Fibroblast of lung (primary cell): ENCODE results near the gene DLG2. TPM values are rescaled to one million over a fixed set of nuclear protein-coding genes. Genes with fewer than 3 reads are reported as not detected.
"Not testable (repeated sequence)": the region's sequence is repeated elsewhere in the genome, so short reads cannot be mapped to it uniquely, and the experiment has no call there.

ENCODE experiments used
- DNase-seq, 2 donors: peaks; one replicate each; pipeline versions ENCODE4 v3.0.0 to v3.0.0-alpha.2; 2010; ENCODE audit warnings: low read depth in 2 of 2
- H2AFZ ChIP-seq: 2 replicates; pipeline ENCODE4 v1.5.1; 2012; ENCODE audit warnings: low read length, control low read depth, inconsistent platforms
- H3K27ac ChIP-seq: 2 replicates; pipeline ENCODE4 v1.5.1; 2011; ENCODE audit warnings: low read length, control low read depth; ENCODE audit not compliant: insufficient read depth
- H3K27me3 ChIP-seq: 2 replicates; pipeline ENCODE4 v1.5.1; 2011; ENCODE audit warnings: mild to moderate bottlenecking, low read length; ENCODE audit not compliant: control insufficient read depth, insufficient read depth
- H3K36me3 ChIP-seq: 2 replicates; pipeline ENCODE4 v1.5.1; 2011; ENCODE audit warnings: low read length; ENCODE audit not compliant: control insufficient read depth, insufficient read depth
- H3K4me1 ChIP-seq: 2 replicates; pipeline ENCODE4 v1.5.1; 2011; ENCODE audit warnings: low read length; ENCODE audit not compliant: control insufficient read depth, insufficient read depth; ENCODE audit errors: extremely low read depth
- H3K4me2 ChIP-seq: 2 replicates; pipeline ENCODE4 v1.5.1; 2011; ENCODE audit warnings: low read length, control low read depth; ENCODE audit not compliant: insufficient read depth; ENCODE audit errors: extremely low read depth
- H3K4me3 ChIP-seq, 4 experiments: fragments of 200-600 bp in 1 of 4; sonication (generic) in 1 of 4; replicated peaks in 1 of 4; 2 replicates each; pipeline ENCODE4 v1.5.1; 2011 to 2016; ENCODE audit warnings: low read length in 4 of 4, low read depth in 3 of 4, mild to moderate bottlenecking in 3 of 4, control low read depth in 2 of 4, inconsistent platforms in 1 of 4, mixed read lengths in 1 of 4; ENCODE audit not compliant: insufficient read depth in 1 of 4; ENCODE audit errors: control extremely low read depth in 1 of 4
- H3K79me2 ChIP-seq: 2 replicates; pipeline ENCODE4 v1.5.1; 2012; ENCODE audit warnings: mild to moderate bottlenecking, low read length, inconsistent platforms; ENCODE audit not compliant: control insufficient read depth, insufficient read depth
- H3K9ac ChIP-seq: 2 replicates; pipeline ENCODE4 v1.5.1; 2011; ENCODE audit warnings: mild to moderate bottlenecking, low read length, control low read depth; ENCODE audit not compliant: insufficient read depth
- H3K9me3 ChIP-seq: 2 replicates; pipeline ENCODE4 v1.5.1; 2012; ENCODE audit warnings: low read depth, low read length; ENCODE audit not compliant: control insufficient read depth, insufficient read depth
- H4K20me1 ChIP-seq: 2 replicates; pipeline ENCODE4 v1.5.1; 2011; ENCODE audit warnings: low read length; ENCODE audit not compliant: control insufficient read depth, insufficient read depth; ENCODE audit errors: extremely low read depth
- CTCF ChIP-seq, 2 donors: IDR thresholded peaks in 1 of 2; conservative IDR thresholded peaks in 1 of 2; 1 replicate in 1 of 2; 2 replicates in 1 of 2; pipeline ENCODE4 v1.5.1; 2011 to 2012; ENCODE audit warnings: low read length in 2 of 2, control low read depth in 1 of 2, inconsistent platforms in 1 of 2, low read depth in 1 of 2, mild to moderate bottlenecking in 1 of 2
- EZH2 ChIP-seq: IDR thresholded peaks from 2 replicates; pipeline ENCODE4 v1.5.1; 2012; ENCODE audit warnings: low read length, control low read depth, mild to moderate bottlenecking; ENCODE audit errors: missing control alignments
- polyA plus RNA-seq, 2 donors: library from polyadenylated mRNA; depleted of rRNA in 1 of 2; stranded (reverse) in 1 of 2; unstranded in 1 of 2; fragments of >200 nt; gene quantifications; 2 replicates each; pipeline ENCODE4 v1.2.1, GENCODE V29; 2011 to 2012; ENCODE audit warnings: missing spikeins in 1 of 2
- total RNA-seq: library from RNA; depleted of rRNA; stranded (reverse); fragments of >200 nt; gene quantifications from 2 replicates; pipeline ENCODE4 v1.2.1, GENCODE V29; 2014

Gene DLG2
- total and polyA plus RNA-seq, 2 donors (not counting 1 experiment from before 2014, with no cell fraction given) = 0.77 to 2.3 TPM

GRCh38 chr11:85359859-85360258, 267.3 kb downstream of the DLG2 start:
- no peaks in the 10 kb centered on the region for H3K4me1 ChIP-seq
- TF ChIP-seq EZH2 (no peak), CTCF (conservative IDR thresholded peaks at IDR 0.05 in 1 of 2, IDR thresholded peaks at IDR 0.05 in 1 of 2; ENCODE audit: low read depth in 1 of 2, low read length in 2 of 2) (no peak)

DNA sequence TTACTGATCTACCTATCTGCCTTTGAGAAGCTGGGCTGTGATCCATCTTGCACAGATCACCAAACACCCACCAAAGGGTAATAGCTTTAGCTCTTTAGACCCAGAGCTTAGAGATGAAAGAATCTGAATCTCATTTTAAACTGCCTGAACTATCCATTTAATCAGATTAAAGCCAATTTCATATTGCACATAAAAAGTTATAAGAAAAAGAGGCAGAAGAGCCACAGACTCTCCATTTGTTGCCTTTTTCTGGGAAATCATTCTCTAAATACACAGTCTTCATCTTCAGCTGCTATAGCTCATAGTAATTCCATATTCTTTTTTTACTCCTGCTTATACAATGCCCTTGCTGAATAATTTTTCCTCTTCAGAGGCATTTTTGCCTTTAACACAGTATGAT, 271.2 kb downstream of the DLG2 start:
- Histone ChIP-seq H3K36me3 (no peaks in the 10 kb centered on the region), H3K4me2 (no peak overlapping the region), H3K4me1 (no peaks in the 10 kb centered on the region), H4K20me1 (no peaks in the 10 kb centered on the region), H3K27me3 (no peaks in the 10 kb centered on the region), H3K27ac (no peak overlapping the region), H3K79me2 (no peaks in the 10 kb centered on the region), H3K9ac (no peak overlapping the region), H2AFZ (no peak overlapping the region), H3K9me3 (no peaks in the 10 kb centered on the region), H3K4me3 (no peak overlapping the region)
- TF ChIP-seq EZH2 (no peak), CTCF (conservative IDR thresholded peaks at IDR 0.05 in 1 of 2, IDR thresholded peaks at IDR 0.05 in 1 of 2; ENCODE audit: low read depth in 1 of 2, low read length in 2 of 2) (no peak)
- no peak for DNase-seq

More at GRCh38 chr11:85359859-85360258, 267.3 kb downstream of the DLG2 start:
- Histone ChIP-seq H3K27me3 (no peaks in the 10 kb centered on the region), H3K4me3 (no peak overlapping the region), H3K27ac (no peak overlapping the region), H4K20me1 (no peaks in the 10 kb centered on the region), H3K4me2 (no peak overlapping the region), H2AFZ (no peak overlapping the region), H3K9ac (no peak overlapping the region), H3K9me3 (no peaks in the 10 kb centered on the region), H3K36me3 (no peaks in the 10 kb centered on the region), H3K79me2 (no peaks in the 10 kb centered on the region)
- no peak for DNase-seq

DNA sequence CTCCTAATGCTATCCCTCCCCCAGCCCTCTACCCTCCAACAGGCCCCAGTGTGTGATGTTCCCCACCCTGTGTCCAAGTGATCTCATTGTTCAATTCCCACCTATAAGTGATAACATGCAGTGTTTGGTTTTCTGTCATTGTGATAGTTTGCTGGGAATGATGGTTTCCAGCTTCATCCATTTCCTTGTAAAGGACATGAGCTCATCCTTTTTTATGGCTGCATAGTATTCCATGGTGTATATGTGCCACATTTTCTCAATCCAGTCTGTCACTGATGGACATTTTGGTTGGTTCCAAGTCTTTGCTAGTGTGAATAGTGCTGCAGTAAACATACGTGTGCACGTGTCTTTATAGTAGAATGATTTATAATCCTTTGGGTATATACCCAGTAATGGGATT, 277.6 kb downstream of the DLG2 start:
- not testable (repeated sequence) for H3K4me3 ChIP-seq, DNase-seq, H3K9ac ChIP-seq, H3K36me3 ChIP-seq, H3K4me2 ChIP-seq, H3K9me3 ChIP-seq, H3K27me3 ChIP-seq, H2AFZ ChIP-seq, H4K20me1 ChIP-seq, H3K4me1 ChIP-seq, H3K79me2 ChIP-seq, H3K27ac ChIP-seq

GRCh38 chr11:85348945-85349344, 278.2 kb downstream of the DLG2 start:
- Histone ChIP-seq H2AFZ (no peak overlapping the region), H3K79me2 (no peaks in the 10 kb centered on the region), H3K4me2 (no peak overlapping the region), H3K27ac (no peak overlapping the region), H3K27me3 (no peaks in the 10 kb centered on the region), H3K9ac (no peak overlapping the region), H3K9me3 (no peaks in the 10 kb centered on the region), H3K4me3 (no peak overlapping the region), H3K36me3 (no peaks in the 10 kb centered on the region), H3K4me1 (no peaks in the 10 kb centered on the region), H4K20me1 (no peaks in the 10 kb centered on the region)
- TF ChIP-seq CTCF (conservative IDR thresholded peaks at IDR 0.05 in 1 of 2, IDR thresholded peaks at IDR 0.05 in 1 of 2; ENCODE audit: low read depth in 1 of 2, low read length in 2 of 2) = no peak
- TF ChIP-seq EZH2 = no peak
- DNase-seq = no peak
